ENCODE data around the gene PPY.
"Not testable (repeated sequence)": the region's sequence is repeated elsewhere in the genome, so short reads cannot be mapped to it uniquely, and the experiment has no call there.

PPY gene

GRCh38 chr17:43961292-43961691 is 19.0 kb upstream of the PPY start:
- not testable (repeated sequence) for H3K9me3 ChIP-seq (ENCODE audit: control insufficient read depth, low read depth, low read length); H3K4me1 ChIP-seq (ENCODE audit: control insufficient read depth, low read depth, low read length); H3K9ac ChIP-seq (ENCODE audit: low read length); H3K4me3 ChIP-seq (ENCODE audit: low read length); H3K36me3 ChIP-seq (ENCODE audit: control insufficient read depth, low read depth, low read length); H3K27ac ChIP-seq (ENCODE audit: low read length); H3K27me3 ChIP-seq (ENCODE audit: control insufficient read depth, insufficient read depth, low read length)

GRCh38 chr17:43958748-43959352 is 16.6 kb upstream of the PPY start:
- H3K9ac ChIP-seq (ENCODE audit: low read length), result no peak overlapping the region
- H3K27me3 ChIP-seq (ENCODE audit: control insufficient read depth, insufficient read depth, low read length), result peaks cover 14% of the 10 kb centered on the region
- no peak overlapping the region for H3K4me3 ChIP-seq (ENCODE audit: low read length)
- no peak overlapping the region for H3K27ac ChIP-seq (ENCODE audit: low read length)
- no peaks in the 10 kb centered on the region for H3K9me3 ChIP-seq (ENCODE audit: control insufficient read depth, low read depth, low read length)
- H3K4me1 ChIP-seq (ENCODE audit: control insufficient read depth, low read depth, low read length), result no peaks in the 10 kb centered on the region
- H3K36me3 ChIP-seq (ENCODE audit: control insufficient read depth, low read depth, low read length), result no peaks in the 10 kb centered on the region

GRCh38 chr17:43956222-43956621 is 13.9 kb upstream of the PPY start:
- H3K9me3 ChIP-seq (ENCODE audit: control insufficient read depth, low read depth, low read length), result no peaks in the 10 kb centered on the region
- no peaks in the 10 kb centered on the region for H3K36me3 ChIP-seq (ENCODE audit: control insufficient read depth, low read depth, low read length)
- no peak overlapping the region for H3K27ac ChIP-seq (ENCODE audit: low read length)
- H3K9ac ChIP-seq (ENCODE audit: low read length), result no peak overlapping the region
- no peaks in the 10 kb centered on the region for H3K4me1 ChIP-seq (ENCODE audit: control insufficient read depth, low read depth, low read length)
- H3K27me3 ChIP-seq (ENCODE audit: control insufficient read depth, insufficient read depth, low read length), result peaks cover 41% of the 10 kb centered on the region
- no peak overlapping the region for H3K4me3 ChIP-seq (ENCODE audit: low read length)

GRCh38 chr17:43953746-43954145 is 11.5 kb upstream of the PPY start, which contains the start of gene PYY:
TSS of gene PYY (minus strand) at chr17:43953940. CDS start at chr17:43953483, 457 bp downstream.
- peaks cover 49% of the 10 kb centered on the region for H3K27me3 ChIP-seq (ENCODE audit: control insufficient read depth, insufficient read depth, low read length)
- H3K4me3 ChIP-seq (ENCODE audit: low read length), result peak within 1 kb of the TSS; percentile 72
- H3K36me3 ChIP-seq (ENCODE audit: control insufficient read depth, low read depth, low read length), result no peaks in the 10 kb centered on the region
- peak within 1 kb of the TSS; percentile 51 for H3K9ac ChIP-seq (ENCODE audit: low read length)
- no peaks in the 10 kb centered on the region for H3K4me1 ChIP-seq (ENCODE audit: control insufficient read depth, low read depth, low read length)
- no peak within 1 kb of the TSS for H3K27ac ChIP-seq (ENCODE audit: low read length)
- H3K9me3 ChIP-seq (ENCODE audit: control insufficient read depth, low read depth, low read length), result no peaks in the 10 kb centered on the region

GRCh38 chr17:43952724-43953666 is 10.7 kb upstream of the PPY start:
- peaks cover 49% of the 10 kb centered on the region for H3K27me3 ChIP-seq (ENCODE audit: control insufficient read depth, insufficient read depth, low read length)
- no peaks in the 10 kb centered on the region for H3K36me3 ChIP-seq (ENCODE audit: control insufficient read depth, low read depth, low read length)
- no peak overlapping the region for H3K27ac ChIP-seq (ENCODE audit: low read length)
- peak overlapping the region; percentile 72 for H3K4me3 ChIP-seq (ENCODE audit: low read length)
- H3K9me3 ChIP-seq (ENCODE audit: control insufficient read depth, low read depth, low read length), result no peaks in the 10 kb centered on the region
- H3K4me1 ChIP-seq (ENCODE audit: control insufficient read depth, low read depth, low read length), result no peaks in the 10 kb centered on the region
- peak overlapping the region; percentile 51 for H3K9ac ChIP-seq (ENCODE audit: low read length)

- H3K4me1 ChIP-seq (ENCODE audit: control insufficient read depth, low read depth, low read length), result no peaks in the 10 kb centered on the region
- peak overlapping the region; percentile 51 for H3K9ac ChIP-seq (ENCODE audit: low read length)
- H3K36me3 ChIP-seq (ENCODE audit: control insufficient read depth, low read depth, low read length), result no peaks in the 10 kb centered on the region
- H3K27ac ChIP-seq (ENCODE audit: low read length), result no peak overlapping the region
- H3K4me3 ChIP-seq (ENCODE audit: low read length), result peak overlapping the region; percentile 72
- H3K9me3 ChIP-seq (ENCODE audit: control insufficient read depth, low read depth, low read length), result no peaks in the 10 kb centered on the region
- H3K27me3 ChIP-seq (ENCODE audit: control insufficient read depth, insufficient read depth, low read length), result peaks cover 49% of the 10 kb centered on the region
Measured at GRCh38 chr17:43952351-43952723, 10.1 kb upstream of the PPY start.

- no peaks in the 10 kb centered on the region for H3K36me3 ChIP-seq (ENCODE audit: control insufficient read depth, low read depth, low read length)
- no peaks in the 10 kb centered on the region for H3K9me3 ChIP-seq (ENCODE audit: control insufficient read depth, low read depth, low read length)
- no peak overlapping the region for H3K27ac ChIP-seq (ENCODE audit: low read length)
- H3K4me3 ChIP-seq (ENCODE audit: low read length), result peak overlapping the region; percentile 72
- H3K9ac ChIP-seq (ENCODE audit: low read length), result no peak overlapping the region
- H3K4me1 ChIP-seq (ENCODE audit: control insufficient read depth, low read depth, low read length), result no peaks in the 10 kb centered on the region
- peaks cover 49% of the 10 kb centered on the region for H3K27me3 ChIP-seq (ENCODE audit: control insufficient read depth, insufficient read depth, low read length)
Measured at GRCh38 chr17:43951750-43952149, 9.5 kb upstream of the PPY start.

- Histone ChIP-seq H3K36me3 (ENCODE audit: control insufficient read depth, low read depth, low read length) (no peaks in the 10 kb centered on the region), H3K4me3 (ENCODE audit: low read length) (no peak overlapping the region), H3K4me1 (ENCODE audit: control insufficient read depth, low read depth, low read length) (no peaks in the 10 kb centered on the region), H3K9ac (ENCODE audit: low read length) (no peak overlapping the region), H3K27me3 (ENCODE audit: control insufficient read depth, insufficient read depth, low read length) (peaks cover 49% of the 10 kb centered on the region), H3K27ac (ENCODE audit: low read length) (no peak overlapping the region), H3K9me3 (ENCODE audit: control insufficient read depth, low read depth, low read length) (no peaks in the 10 kb centered on the region)
Measured at GRCh38 chr17:43950554-43950953, 8.3 kb upstream of the PPY start.

- H3K36me3 ChIP-seq (ENCODE audit: control insufficient read depth, low read depth, low read length), result no peaks in the 10 kb centered on the region
- peaks cover 43% of the 10 kb centered on the region for H3K27me3 ChIP-seq (ENCODE audit: control insufficient read depth, insufficient read depth, low read length)
- no peak overlapping the region for H3K9ac ChIP-seq (ENCODE audit: low read length)
- H3K4me1 ChIP-seq (ENCODE audit: control insufficient read depth, low read depth, low read length), result no peaks in the 10 kb centered on the region
- no peak overlapping the region for H3K4me3 ChIP-seq (ENCODE audit: low read length)
- H3K27ac ChIP-seq (ENCODE audit: low read length), result no peak overlapping the region
- no peaks in the 10 kb centered on the region for H3K9me3 ChIP-seq (ENCODE audit: control insufficient read depth, low read depth, low read length)
Measured at GRCh38 chr17:43949781-43950180, 7.5 kb upstream of the PPY start.

GRCh38 chr17:43946781-43947180 is 4.5 kb upstream of the PPY start:
- no peak overlapping the region for H3K4me3 ChIP-seq (ENCODE audit: low read length)
- no peaks in the 10 kb centered on the region for H3K4me1 ChIP-seq (ENCODE audit: control insufficient read depth, low read depth, low read length)
- H3K9me3 ChIP-seq (ENCODE audit: control insufficient read depth, low read depth, low read length), result no peaks in the 10 kb centered on the region
- no peak overlapping the region for H3K27ac ChIP-seq (ENCODE audit: low read length)
- H3K9ac ChIP-seq (ENCODE audit: low read length), result no peak overlapping the region
- H3K27me3 ChIP-seq (ENCODE audit: control insufficient read depth, insufficient read depth, low read length), result peaks cover 14% of the 10 kb centered on the region
- H3K36me3 ChIP-seq (ENCODE audit: control insufficient read depth, low read depth, low read length), result no peaks in the 10 kb centered on the region

GRCh38 chr17:43945074-43945829 is 3.0 kb upstream of the PPY start:
- no peaks in the 10 kb centered on the region for H3K36me3 ChIP-seq (ENCODE audit: control insufficient read depth, low read depth, low read length)

More at GRCh38 chr17:43945074-43945829, 3.0 kb upstream of the PPY start:
- H3K4me3 ChIP-seq (ENCODE audit: low read length), result no peak overlapping the region
- H3K27me3 ChIP-seq (ENCODE audit: control insufficient read depth, insufficient read depth, low read length), result no peaks in the 10 kb centered on the region
- no peaks in the 10 kb centered on the region for H3K4me1 ChIP-seq (ENCODE audit: control insufficient read depth, low read depth, low read length)
- H3K9ac ChIP-seq (ENCODE audit: low read length), result no peak overlapping the region
- H3K27ac ChIP-seq (ENCODE audit: low read length), result no peak overlapping the region
- H3K9me3 ChIP-seq (ENCODE audit: control insufficient read depth, low read depth, low read length), result no peaks in the 10 kb centered on the region

Measured in iPS-18a (cell line).